ENCODE data around the gene ADAMTS13.

Gene ADAMTS13

GRCh38 chr9:133474853-133475252 is 52.7 kb downstream of the ADAMTS13 start:
- no peak for DNase-seq

GRCh38 chr9:133475292-133476012 is 53.3 kb downstream of the ADAMTS13 start:
- no peak for DNase-seq

- no peak for DNase-seq
Measured at GRCh38 chr9:133476036-133476931, 54.1 kb downstream of the ADAMTS13 start.

DNA sequence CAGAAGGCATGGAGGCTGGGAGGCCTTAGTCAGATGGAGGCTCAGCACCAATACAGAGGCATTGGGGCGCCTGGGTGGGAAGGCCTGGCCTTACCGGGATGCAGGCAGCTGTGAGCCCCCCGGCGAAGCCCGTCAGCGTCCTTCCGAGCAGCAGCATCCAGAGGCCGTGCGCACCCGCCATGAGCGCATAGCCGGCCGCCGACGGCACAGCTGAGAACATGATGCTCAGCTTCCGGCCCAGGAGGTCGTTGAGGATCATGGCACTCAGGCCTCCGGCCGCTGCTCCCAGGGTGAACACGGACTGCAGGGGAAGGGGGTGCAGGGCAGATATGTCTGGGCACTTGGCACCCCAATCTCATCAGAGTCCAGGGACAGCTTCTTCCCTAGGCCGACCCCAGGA is 54.8 kb downstream of the ADAMTS13 start:
- DNase-seq, result no peak

DNA sequence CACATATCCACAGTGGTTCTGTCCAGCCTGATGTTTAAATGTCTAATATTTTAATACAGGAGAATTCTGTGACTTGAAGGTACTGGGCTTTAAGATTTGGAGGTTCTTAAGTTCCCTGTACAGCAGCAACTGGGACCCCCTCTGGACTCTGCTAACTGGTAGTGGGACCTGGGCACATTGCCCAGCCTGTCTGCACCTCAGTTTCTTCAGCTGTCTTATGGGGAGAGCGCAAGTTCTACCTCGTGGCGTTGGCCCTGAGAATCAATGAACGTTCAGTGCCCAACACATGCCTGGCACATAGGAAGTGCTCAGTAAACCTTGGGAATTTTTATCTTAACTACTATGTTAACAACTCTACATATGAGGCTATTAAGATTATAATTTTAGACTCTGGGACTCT is 55.3 kb downstream of the ADAMTS13 start:
- DNase-seq, result no peak

GRCh38 chr9:133477992-133478850 is 56.1 kb downstream of the ADAMTS13 start:
- peak; percentile 84 for DNase-seq

- DNase-seq, result peak; percentile 96
Measured at GRCh38 chr9:133478851-133479711, 56.9 kb downstream of the ADAMTS13 start, which contains the start of gene SLC2A6. Gene SLC2A6 (minus strand): TSS chr9:133479099. CDS start chr9:133479059, 40 bp downstream.

GRCh38 chr9:133483611-133484010 is 61.4 kb downstream of the ADAMTS13 start:
- no peak for DNase-seq

DNA sequence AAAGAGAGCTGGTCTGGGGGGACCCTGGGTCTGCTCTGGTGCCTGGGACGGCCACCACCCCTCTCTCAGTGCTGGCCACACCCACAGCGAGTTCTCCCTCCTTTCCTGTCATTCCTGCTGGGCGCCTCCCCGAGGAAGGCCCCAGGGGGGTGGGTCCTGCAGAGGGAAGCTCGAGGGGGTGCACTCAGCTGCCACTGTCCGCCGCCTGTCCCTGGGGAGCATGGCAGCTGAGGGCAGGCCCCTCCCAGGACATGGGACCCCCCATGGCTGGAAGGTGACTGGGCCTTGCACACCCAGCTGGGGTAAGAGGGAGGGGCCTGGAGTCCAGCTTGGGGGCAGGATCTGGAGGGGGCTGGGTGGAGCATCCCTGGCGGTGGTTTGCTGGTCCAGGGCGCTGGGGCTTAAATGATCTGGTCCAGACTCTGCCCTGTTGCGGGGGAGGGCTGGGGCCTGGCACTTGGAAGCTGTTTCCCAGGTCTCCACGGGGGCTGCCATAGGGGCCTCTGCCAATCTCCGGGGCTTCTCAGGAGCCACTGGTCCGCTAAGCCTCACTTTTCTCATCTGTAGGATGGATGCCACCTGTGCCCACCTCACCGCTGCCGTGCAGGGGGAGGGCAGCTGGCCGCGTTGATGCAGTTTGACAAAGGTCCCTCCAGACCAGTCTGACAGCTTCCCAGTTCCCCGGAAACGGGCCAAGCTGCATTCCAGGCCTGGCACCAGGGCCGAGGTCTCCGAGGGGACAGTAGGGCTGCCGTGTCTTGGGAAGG is 62.7 kb downstream of the ADAMTS13 start:
- DNase-seq, result no peak

DNA sequence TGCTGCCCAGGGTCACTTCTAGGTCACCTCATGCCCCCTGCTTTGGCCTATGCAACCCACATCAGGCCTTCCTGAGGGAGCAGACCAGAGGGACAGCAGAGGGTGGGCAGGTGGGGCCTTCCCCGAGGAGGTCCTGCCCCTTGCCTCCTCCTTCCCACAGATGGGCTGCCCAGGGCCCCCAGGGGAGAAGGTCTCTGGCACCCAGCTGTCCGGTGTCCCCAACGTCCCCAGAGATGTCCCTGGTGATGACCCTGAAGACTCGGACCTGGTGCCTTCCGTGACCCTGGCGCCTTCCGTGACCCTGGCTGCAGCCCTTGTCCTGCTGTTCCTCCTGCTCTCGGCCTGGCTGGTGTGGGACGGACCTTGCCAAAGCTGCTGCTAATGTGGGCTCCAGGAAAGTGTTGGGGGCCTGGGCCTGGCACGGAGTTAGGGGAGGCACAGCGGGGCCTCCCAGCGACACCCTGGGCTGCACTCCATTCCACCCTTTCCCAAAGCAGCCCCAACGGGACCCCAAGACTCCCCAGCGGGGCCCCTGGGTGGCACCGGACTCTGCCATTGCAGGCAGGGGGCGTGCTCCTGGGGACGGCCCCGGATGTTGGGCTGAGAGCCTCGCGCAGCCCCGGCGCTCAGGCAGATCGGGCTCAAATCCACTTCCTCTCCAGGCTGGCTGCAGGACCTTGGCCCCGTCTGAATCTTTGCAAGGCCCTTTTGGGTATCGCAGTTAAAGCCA is 63.5 kb downstream of the ADAMTS13 start:
- peak; percentile 71 for DNase-seq

GRCh38 chr9:133487331-133487725 is 65.2 kb downstream of the ADAMTS13 start:
- DNase-seq, result no peak

DNA sequence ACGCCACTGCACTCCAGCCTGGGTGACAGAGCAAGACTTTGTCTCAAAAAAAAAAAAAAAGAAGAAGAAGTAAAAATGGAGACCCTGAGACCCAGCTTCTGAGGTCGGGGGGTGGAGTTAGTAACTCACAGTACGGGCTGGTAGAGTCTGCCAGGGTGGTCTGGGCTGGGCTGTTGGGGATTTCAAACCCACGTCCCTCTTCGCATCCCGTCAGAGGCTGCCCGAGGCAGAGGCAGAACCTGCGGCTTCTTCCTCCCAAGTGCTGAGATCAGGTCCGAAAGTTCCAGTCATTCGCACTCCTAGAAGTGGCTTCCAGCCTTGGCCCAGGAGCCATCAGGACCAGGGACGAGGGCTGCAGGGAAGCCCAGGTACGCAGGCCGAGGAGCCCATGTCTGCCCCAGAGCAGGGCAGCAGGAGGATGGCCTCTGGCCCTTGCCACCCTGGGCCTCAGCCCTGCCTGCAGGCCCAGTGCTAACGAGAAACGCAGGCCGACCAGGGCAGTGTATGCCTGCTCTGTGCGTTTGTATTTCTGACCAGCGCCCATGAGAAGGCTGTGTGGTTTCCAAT is 66.6 kb downstream of the ADAMTS13 start:
- DNase-seq, result no peak

DNA sequence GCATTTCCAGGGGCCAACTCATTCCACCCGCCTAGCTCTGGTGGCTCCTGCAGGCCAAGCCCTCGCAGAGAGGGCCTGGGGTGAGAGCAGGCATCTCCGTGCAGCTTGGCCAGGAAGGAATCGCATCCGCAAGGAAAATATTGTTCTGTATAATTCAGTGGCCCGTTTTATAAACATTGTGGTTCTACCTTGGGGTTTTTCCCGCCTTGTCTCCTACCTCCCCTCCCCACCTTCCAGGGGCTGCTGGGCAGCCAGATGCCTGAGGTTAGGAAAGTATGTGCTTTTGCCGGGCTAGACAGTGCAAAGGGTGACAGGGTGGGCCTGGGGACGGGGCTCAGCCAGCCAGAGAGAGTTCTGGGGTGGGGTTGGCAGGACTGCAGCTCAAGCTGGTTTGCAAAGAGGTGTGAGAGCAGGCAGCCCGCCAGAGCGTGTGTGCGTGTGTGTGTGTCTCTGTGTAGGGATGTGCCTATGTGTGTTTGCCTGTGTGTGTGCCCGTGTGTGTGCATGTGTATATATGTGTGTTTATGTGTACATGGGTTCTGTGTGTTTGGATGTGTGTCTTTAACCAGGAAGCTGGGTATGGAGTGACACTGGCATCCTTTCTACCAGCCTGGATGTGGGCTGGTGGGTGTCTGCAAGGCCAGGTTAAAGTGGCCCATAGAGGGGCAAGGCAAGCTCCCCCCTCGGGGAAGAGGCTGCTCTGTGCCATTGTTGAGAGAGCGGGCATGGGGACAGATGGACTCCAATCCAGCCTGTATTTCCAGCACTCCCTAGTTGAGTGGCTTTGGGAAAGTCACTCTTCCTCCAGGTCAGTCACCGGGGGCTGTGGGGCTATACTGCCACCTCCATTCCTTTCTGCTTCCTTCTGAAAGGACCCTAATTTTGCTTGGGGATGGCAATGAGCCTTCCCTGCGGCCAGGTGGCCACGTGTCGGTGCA is 67.4 kb downstream of the ADAMTS13 start:
- DNase-seq, result no peak

GRCh38 chr9:133490201-133490681 is 68.1 kb downstream of the ADAMTS13 start:
- DNase-seq, result no peak

- DNase-seq, result peak; percentile 65
Measured at GRCh38 chr9:133490865-133491655, 68.9 kb downstream of the ADAMTS13 start.

GRCh38 chr9:133491656-133491925 is 69.4 kb downstream of the ADAMTS13 start:
- no peak for DNase-seq

- peak; percentile 82 for DNase-seq
Measured at GRCh38 chr9:133492061-133493021, 70.2 kb downstream of the ADAMTS13 start.
